Activated CD4-positive, CD25-positive, alpha-beta regulatory T cell (primary cell): ENCODE results near the gene CHCHD3.

Source experiments
- DNase-seq, 4 experiments: peaks; one replicate each; lab custom pipeline; 2025; lab: John Stamatoyannopoulos, UW

Gene CHCHD3

GRCh38 chr7:133081599-133082389, at the start of gene CHCHD3:
TSS of gene CHCHD3 (minus strand) at chr7:133082090. CDS start at chr7:133081937, 153 bp downstream.
- peak; percentile 90 to 92 (median 92) for DNase-seq

DNA sequence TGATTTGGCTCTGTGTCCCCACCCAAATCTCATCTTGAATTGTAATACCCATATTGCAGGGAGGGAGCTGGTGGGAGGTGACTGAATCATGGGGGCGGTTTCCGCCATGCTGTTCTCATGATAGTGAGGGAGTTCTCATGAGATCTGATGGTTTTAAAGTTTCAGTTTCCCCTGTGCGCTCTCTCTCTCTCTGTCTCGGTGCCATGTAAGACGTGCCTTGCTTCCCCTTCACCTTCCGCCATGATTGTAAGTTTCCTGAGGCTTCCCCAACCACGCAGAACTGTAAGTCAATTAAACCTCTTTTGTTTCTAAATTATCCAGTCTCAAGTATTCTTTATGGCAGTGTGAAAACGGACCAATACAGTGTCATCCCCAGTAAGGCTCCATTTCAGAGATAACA, 48.3 kb upstream of the CHCHD3 start:
- no peak for DNase-seq

- no peak for DNase-seq
These were observed 44.5 kb upstream of the CHCHD3 start for GRCh38 chr7:133126422-133126821.

GRCh38 chr7:133124974-133125373, 43.1 kb upstream of the CHCHD3 start:
- no peak for DNase-seq

- no peak for DNase-seq
These were observed 39.4 kb upstream of the CHCHD3 start for GRCh38 chr7:133121175-133121844.

DNA sequence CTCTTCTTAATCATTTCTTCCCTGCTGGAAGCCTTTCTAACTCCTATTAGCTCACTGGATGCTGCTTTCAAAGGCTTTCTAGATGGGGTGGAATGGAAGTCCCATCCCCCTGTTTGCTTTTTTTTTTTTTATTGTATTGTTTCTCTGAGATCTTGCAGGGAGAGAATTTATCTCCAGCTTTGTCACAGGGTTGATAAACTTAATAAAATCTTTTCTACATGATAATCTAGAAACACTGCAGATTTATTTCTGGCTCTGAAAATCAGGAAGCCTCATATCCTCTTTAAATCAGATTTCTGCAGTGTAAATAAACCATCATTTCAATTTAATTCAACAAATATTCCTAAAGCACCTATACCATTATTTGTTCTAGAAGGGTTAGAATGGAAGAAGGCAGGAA, 37.2 kb upstream of the CHCHD3 start:
- no peak for DNase-seq

- DNase-seq, result no peak
These were observed 36.4 kb upstream of the CHCHD3 start for GRCh38 chr7:133118261-133118660.

DNA sequence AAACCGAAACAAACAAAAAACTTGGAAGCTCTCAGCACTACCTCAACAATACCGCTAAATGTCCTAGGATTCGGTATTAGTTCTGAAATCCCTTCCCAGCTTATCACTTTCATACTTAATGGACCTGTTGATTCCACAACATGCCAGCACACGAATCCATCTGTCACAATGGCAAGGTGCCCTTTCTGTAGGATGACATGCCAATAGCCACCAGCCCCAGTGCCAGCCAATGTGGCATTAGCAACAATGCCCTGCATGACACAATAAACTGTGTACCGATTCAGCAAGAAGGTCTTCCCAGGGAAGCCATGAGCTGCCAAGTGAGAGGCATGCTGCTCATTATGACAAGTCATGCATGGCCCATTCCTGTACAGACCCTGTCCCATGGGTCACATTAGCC, 35.6 kb upstream of the CHCHD3 start:
- no peak for DNase-seq

- no peak for DNase-seq
These were observed 33.7 kb upstream of the CHCHD3 start for GRCh38 chr7:133115596-133115995.

DNA sequence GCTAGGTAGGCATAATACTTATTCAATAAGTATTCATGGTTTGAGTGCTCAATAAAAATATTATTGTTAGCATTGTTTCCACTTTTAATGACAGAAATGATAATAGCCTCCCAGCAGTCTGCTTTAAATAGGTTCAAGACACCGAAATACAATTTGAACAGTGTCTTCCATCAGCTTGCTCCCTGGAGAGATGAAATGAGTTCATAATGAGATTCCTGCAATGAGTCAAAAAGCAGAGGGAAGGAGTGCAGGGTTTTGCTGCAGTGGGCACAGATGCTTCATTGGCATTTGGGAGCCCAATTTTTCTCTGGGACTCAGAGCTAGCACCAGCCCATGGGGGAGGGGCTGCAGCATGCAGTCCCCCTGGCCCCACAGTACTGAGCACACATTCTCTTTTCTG, 32.6 kb upstream of the CHCHD3 start:
- DNase-seq, result no peak

- DNase-seq, result no peak
These were observed 31.1 kb upstream of the CHCHD3 start for GRCh38 chr7:133112976-133113375.

DNA sequence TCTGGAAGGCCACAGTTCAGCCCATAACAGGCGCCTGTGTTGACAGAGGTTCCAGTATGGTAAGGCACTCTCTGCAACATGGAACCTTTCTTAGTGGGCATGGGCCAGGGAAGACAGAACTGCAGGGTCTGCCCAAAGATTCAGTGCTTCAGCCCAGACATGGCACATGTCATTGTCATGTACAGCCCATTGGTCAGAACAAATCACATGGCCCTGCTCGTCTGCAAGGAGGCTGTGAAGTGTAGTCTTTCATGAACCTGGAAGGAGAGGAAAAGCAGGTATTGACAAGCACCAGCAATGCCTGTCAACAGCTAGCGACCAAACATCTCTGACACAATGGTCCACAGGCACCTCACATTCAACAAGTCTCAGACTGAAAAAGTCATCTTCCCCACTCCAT, 30.4 kb upstream of the CHCHD3 start:
- DNase-seq, result no peak

GRCh38 chr7:133110312-133110711, 28.4 kb upstream of the CHCHD3 start:
- DNase-seq, result no peak

GRCh38 chr7:133109816-133110215, 27.9 kb upstream of the CHCHD3 start:
- DNase-seq, result no peak

- no peak for DNase-seq
These were observed 26.1 kb upstream of the CHCHD3 start for GRCh38 chr7:133108023-133108422.

GRCh38 chr7:133102276-133103060, 20.6 kb upstream of the CHCHD3 start:
- DNase-seq, result no peak

- no peak for DNase-seq
These were observed 17.9 kb upstream of the CHCHD3 start for GRCh38 chr7:133099633-133100286.

GRCh38 chr7:133095119-133095671, 13.3 kb upstream of the CHCHD3 start:
- no peak for DNase-seq

GRCh38 chr7:133091943-133092464, 10.1 kb upstream of the CHCHD3 start:
- no peak for DNase-seq

DNA sequence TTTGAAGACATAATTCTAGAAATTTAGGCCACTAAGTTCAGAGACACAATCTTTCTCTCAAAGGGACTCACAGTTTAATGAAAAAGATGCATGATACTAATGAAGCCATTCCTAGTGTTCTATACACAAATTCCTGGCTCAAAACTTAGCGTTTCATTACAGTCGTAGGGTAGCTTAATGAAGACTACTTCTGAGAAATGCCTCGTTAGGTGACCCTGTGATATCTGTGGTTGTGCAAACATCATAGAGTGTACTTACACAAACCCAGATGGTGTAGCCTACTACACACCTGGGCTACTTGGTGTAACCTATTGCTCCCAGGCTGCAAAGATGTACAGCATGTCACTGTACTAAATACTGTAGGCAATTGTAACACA, 488 bp upstream of the CHCHD3 start:
- no peak for DNase-seq

GRCh38 chr7:133081119-133081598, 731 bp downstream of the CHCHD3 start:
- no peak for DNase-seq

GRCh38 chr7:133079296-133079695, 2.6 kb downstream of the CHCHD3 start:
- no peak for DNase-seq
